Kidney (tissue), 14 donors: ENCODE results near the gene LRRC27. TPM values are rescaled to one million over a fixed set of nuclear protein-coding genes. Genes with fewer than 3 reads are reported as not detected.

ENCODE experiments used
- DNase-seq, 5 donors: peaks; one replicate each; pipeline ENCODE4 v3.0.0-alpha.2; 2013 to 2020
- FAIRE-seq: peaks from 2 replicates; lab custom pipeline; 2012; peaks lifted over from hg19 to GRCh38; lab: Jason Lieb, UNC
- H3K27ac ChIP-seq, 2 donors: one replicate each; pipeline ENCODE4 v1.7.0; 2013; ENCODE audit warnings: low read depth in 2 of 2, low read length in 2 of 2, inconsistent platforms in 1 of 2
- H3K27me3 ChIP-seq: one replicate; pipeline ENCODE4 v1.7.1; 2013; ENCODE audit warnings: low read length, inconsistent platforms; ENCODE audit not compliant: control insufficient read depth, insufficient read depth
- H3K36me3 ChIP-seq, 3 donors: one replicate each; pipeline versions ENCODE4 v1.7.0 to v1.7.1; 2013; ENCODE audit warnings: low read length in 3 of 3, control low read depth in 1 of 3, inconsistent platforms in 1 of 3; ENCODE audit not compliant: insufficient read depth in 3 of 3, control insufficient read depth in 2 of 3
- H3K4me1 ChIP-seq, 3 donors: one replicate each; pipeline versions ENCODE4 v1.7.0 to v1.7.1; 2013; ENCODE audit warnings: low read length in 3 of 3, inconsistent platforms in 1 of 3, low read depth in 1 of 3; ENCODE audit not compliant: control insufficient read depth in 2 of 3, insufficient read depth in 2 of 3
- H3K4me3 ChIP-seq, 3 donors: one replicate each; pipeline versions ENCODE4 v1.7.0 to v1.8.1; 2013; ENCODE audit warnings: low read length in 3 of 3, control low read depth in 1 of 3, inconsistent platforms in 1 of 3
- H3K9ac ChIP-seq, 3 donors: one replicate each; pipeline versions ENCODE4 v1.7.0 to v1.7.1; 2013; ENCODE audit warnings: low read length in 3 of 3, control low read depth in 1 of 3, inconsistent platforms in 1 of 3
- H3K9me3 ChIP-seq, 3 donors: one replicate each; pipeline versions ENCODE4 v1.7.0 to v1.7.1; 2013; ENCODE audit warnings: low read length in 3 of 3, control low read depth in 1 of 3, inconsistent platforms in 1 of 3; ENCODE audit not compliant: control insufficient read depth in 2 of 3, insufficient read depth in 1 of 3
- intact Hi-C: fragments of 100-400 bp; cut with DNase I; formaldehyde crosslinking; loops from one replicate; pipeline ENCODE4 v1.11.1; 2022
- polyA plus RNA-seq: library from polyadenylated mRNA; stranded (reverse); fragments of 350-450 nt; fragmentation: Illumina TruSeq; extraction: RNeasy Lipid Tissue Mini Kit (QIAGEN cat#74804); gene quantifications from one replicate; pipeline ENCODE4 v1.2.3, GENCODE V29; 2014; ENCODE audit warnings: low read depth, low replicate concordance; ENCODE audit not compliant: insufficient read depth
- total RNA-seq: library from RNA; stranded (reverse); fragmentation: NEBNext Ultra II Directional; extraction: Animal tissue kit (Norgen Biotek cat#: 25700); gene quantifications from one replicate; pipeline ENCODE4 v1.2.1, GENCODE V29; 2021
- TF ChIP-seq, protein P1 (sequence below): IDR thresholded peaks from 3 replicates; pipeline ENCODE4 v1.5.1; 2012; ENCODE audit warnings: mild to moderate bottlenecking, moderate library complexity, borderline replicate concordance; ENCODE audit not compliant: insufficient read depth; ENCODE audit errors: extremely low read depth
- donor health status: control.
- donor health status: control.
- donor health status: control.
- donor health status: control.
- donor health status: control.
- donor health status: DM: yes; HTN: yes; CAD: no.
- donor health status: Normal renal cell carcinoma (clear cell type).

LRRC27 gene
- total and polyA plus RNA-seq, 2 donors from 2014 or later, result 14.4 to 14.6 TPM

DNA sequence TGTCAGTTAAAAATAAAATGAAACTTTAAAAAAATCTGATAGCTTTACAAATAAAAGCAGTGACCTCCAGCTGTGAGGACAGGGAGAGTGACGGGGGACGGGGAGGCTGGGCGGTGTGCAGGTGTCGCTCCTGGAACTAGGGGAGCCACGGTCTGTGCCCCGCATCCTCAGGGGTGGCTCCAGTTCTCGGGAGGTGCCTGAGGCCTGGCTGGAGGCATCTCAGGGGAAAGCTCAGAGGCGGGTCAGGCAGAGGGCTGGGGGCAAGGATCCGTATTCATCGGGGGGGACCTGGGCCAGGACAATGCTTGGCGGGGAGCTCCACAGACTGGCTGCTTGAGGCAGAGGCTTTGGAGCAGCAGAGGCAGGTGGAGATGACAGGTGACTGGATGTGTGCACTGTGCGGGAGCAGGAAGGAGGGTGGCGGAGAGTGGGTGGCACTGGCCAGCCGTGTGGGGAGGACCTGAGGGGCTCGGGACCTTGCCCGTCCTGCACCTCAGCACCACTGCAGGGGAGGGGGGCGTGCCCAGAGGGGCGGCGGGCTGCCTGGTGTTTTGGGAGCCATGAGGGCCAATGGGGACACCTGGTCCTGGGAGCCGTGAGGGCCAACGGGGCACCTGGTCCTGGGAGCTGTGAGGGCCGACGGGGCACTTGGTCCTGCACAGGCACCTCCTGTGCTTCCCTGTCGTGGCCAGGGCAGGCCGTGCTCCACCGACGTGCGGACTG is 78.2 kb downstream of the LRRC27 start:
- FAIRE-seq (no peak), DNase-seq (peak in 1 of 5 donors; percentile 80)
- TF ChIP-seq, protein P1, sequence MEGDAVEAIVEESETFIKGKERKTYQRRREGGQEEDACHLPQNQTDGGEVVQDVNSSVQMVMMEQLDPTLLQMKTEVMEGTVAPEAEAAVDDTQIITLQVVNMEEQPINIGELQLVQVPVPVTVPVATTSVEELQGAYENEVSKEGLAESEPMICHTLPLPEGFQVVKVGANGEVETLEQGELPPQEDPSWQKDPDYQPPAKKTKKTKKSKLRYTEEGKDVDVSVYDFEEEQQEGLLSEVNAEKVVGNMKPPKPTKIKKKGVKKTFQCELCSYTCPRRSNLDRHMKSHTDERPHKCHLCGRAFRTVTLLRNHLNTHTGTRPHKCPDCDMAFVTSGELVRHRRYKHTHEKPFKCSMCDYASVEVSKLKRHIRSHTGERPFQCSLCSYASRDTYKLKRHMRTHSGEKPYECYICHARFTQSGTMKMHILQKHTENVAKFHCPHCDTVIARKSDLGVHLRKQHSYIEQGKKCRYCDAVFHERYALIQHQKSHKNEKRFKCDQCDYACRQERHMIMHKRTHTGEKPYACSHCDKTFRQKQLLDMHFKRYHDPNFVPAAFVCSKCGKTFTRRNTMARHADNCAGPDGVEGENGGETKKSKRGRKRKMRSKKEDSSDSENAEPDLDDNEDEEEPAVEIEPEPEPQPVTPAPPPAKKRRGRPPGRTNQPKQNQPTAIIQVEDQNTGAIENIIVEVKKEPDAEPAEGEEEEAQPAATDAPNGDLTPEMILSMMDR, result no peak
- Histone ChIP-seq H3K9ac (peak overlapping the region in 1 of 3 donors; percentile 34), H3K4me3 (no peak overlapping the region), H3K27ac (peak overlapping the region; percentile 92 to 95), H3K27me3 (no peaks in the 10 kb centered on the region), H3K36me3 (peaks cover under 1 to 7% (median 2%) of the 10 kb centered on the region in 3 donors), H3K4me1 (peaks cover 4 to 75% (median 27%) of the 10 kb centered on the region in 3 donors), H3K9me3 (peaks cover 0 to 2% (median 0%) of the 10 kb centered on the region in 3 donors)
- intact Hi-C loops, result no loop called here

DNA sequence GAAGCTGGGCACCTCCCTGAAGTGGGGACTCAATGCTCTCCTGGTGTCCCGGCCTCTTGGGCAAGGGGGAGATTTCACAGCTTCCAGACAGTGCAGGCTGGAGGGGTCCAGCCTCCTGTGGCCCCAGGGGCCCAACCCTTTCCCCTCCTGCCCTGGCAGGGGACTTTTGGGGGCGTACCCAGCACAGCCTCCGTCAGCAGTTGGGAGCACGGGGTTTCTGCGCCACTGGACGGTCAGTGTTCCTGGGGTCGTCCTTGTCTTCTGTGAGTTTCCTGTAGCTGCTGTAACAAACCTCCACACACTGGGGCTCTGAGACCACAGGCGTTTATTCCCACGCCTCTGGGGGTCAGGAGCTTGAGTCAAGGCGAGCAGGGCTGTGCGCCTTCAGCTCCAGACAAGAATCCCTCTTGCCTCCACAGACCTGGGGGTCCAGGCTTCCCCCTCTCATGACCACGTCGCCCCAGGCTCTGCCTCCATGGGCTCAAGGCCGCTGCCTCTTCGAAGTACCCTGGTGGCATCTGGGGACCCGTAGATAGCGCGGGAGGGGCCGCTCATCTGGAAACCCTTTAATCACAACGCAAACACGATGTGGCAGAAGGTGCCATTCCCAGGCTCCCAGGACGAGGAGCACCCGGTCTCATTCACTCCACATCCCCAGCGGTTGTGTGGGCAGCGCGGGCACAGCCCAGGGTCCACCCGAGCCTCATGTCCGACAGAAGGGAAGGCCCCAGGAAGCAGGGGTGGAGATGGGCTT is 79.0 kb downstream of the LRRC27 start:
- DNase-seq (peak in 1 of 5 donors; percentile 79), FAIRE-seq (no peak)
- Histone ChIP-seq H3K36me3 (peaks cover 2 to 6% (median 2%) of the 10 kb centered on the region in 3 donors), H3K4me3 (no peak overlapping the region), H3K9ac (peak overlapping the region in 1 of 3 donors; percentile 47), H3K27ac (peak overlapping the region; percentile 92 to 95), H3K9me3 (peaks cover 0 to 5% (median 0%) of the 10 kb centered on the region in 3 donors), H3K27me3 (no peaks in the 10 kb centered on the region), H3K4me1 (peaks cover 8 to 81% (median 27%) of the 10 kb centered on the region in 3 donors)
- TF ChIP-seq, protein P1, result no peak
- intact Hi-C loops, result no loop called here

DNA sequence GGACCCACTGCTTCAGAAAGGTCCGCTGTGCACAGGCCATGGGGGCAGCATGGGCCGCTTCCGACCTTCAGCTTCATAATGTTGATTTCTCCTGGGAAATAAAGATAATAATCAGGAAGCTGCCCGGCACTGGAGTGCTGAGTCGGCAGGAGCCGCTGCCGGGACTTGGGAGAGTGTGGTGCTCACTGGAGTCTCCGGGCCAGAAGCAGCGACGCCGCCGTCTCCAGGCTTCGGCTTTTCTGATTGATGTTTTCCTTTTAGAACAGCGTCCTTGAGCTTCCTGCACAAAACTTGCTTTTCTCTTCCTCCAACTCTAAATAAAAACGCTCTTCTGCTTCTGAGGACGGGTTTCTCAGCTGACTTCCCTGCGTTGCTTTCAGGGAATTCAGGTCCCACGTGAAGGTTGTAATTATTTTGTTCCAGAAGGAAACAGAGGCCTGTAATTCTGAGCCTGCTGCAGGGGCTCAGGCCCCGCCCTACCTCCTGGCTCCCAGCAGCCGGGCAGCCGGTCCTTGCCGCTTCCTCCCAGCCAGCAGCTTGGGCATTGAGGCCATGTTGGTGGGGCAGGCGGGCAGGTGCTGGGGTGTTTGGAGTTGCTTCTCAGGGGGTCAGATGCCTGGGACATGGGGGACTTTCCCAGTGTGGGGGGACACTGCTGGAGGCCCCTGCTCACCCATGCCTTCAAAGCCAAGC is 79.7 kb downstream of the LRRC27 start:
- peaks cover 0 to 5% (median 0%) of the 10 kb centered on the region in 3 donors for H3K9me3 ChIP-seq
- H3K9ac ChIP-seq, result peak overlapping the region in 2 of 3 donors; percentile 48
- H3K4me3 ChIP-seq, result no peak overlapping the region
- FAIRE-seq, result no peak
- intact Hi-C loops, result no loop called here
- H3K27me3 ChIP-seq, result no peaks in the 10 kb centered on the region
- peak; percentile 64 to 91 (median 80) for DNase-seq
- peak overlapping the region; percentile 92 to 95 for H3K27ac ChIP-seq
- TF ChIP-seq, protein P1, result peak; percentile 8
- peaks cover 0 to 6% (median 2%) of the 10 kb centered on the region in 3 donors for H3K36me3 ChIP-seq
- peaks cover 8 to 79% (median 27%) of the 10 kb centered on the region in 3 donors for H3K4me1 ChIP-seq
